Stimulated activated CD8-positive, alpha-beta memory T cell treated with anti-CD3 and anti-CD28 coated beads, Interleukin-7, amount 100 ng/mL, for 48 hours (primary cell): ENCODE data around the gene NAALAD2.
"Not testable (repeated sequence)": the region's sequence is repeated elsewhere in the genome, so short reads cannot be mapped to it uniquely, and the experiment has no call there.

Source experiments
- DNase-seq, 2 donors: peaks; one replicate each; pipeline ENCODE4 v3.0.0-alpha.2; 2020; ENCODE audit warnings: low read depth in 1 of 2; ENCODE audit errors: extremely low read depth in 1 of 2

NAALAD2 gene

GRCh38 chr11:90134478-90135003, at the start of gene NAALAD2:
NAALAD2 (plus strand) TSS chr11:90134663; CDS start chr11:90134759, 96 bp downstream.
- no peak for DNase-seq

GRCh38 chr11:90085650-90086049, 48.8 kb upstream of the NAALAD2 start, which contains the start of gene UBTFL1:
UBTFL1 (plus strand) TSS chr11:90085950; CDS start chr11:90085950, 0 bp downstream.
- DNase-seq = not testable (repeated sequence)

- not testable (repeated sequence) for DNase-seq
Observed at GRCh38 chr11:90088731-90089130, 45.7 kb upstream of the NAALAD2 start.

GRCh38 chr11:90095230-90095924, 39.1 kb upstream of the NAALAD2 start:
- not testable (repeated sequence) for DNase-seq

GRCh38 chr11:90098261-90098660, 36.2 kb upstream of the NAALAD2 start:
- DNase-seq = not testable (repeated sequence)

- no peak for DNase-seq
Observed at GRCh38 chr11:90100431-90100830, 34.0 kb upstream of the NAALAD2 start.

- DNase-seq = no peak
Observed at GRCh38 chr11:90113541-90113940, 20.9 kb upstream of the NAALAD2 start.

- no peak for DNase-seq
Observed at GRCh38 chr11:90120191-90120590, 14.3 kb upstream of the NAALAD2 start.

GRCh38 chr11:90124371-90124770, 10.1 kb upstream of the NAALAD2 start:
- no peak for DNase-seq

GRCh38 chr11:90124946-90125345, 9.5 kb upstream of the NAALAD2 start:
- DNase-seq = no peak

- DNase-seq = no peak
Observed at GRCh38 chr11:90133560-90134477, 644 bp upstream of the NAALAD2 start.

- no peak for DNase-seq
Observed at GRCh38 chr11:90135016-90135415, 553 bp downstream of the NAALAD2 start.

- DNase-seq = no peak
Observed at GRCh38 chr11:90148900-90149299, 14.4 kb downstream of the NAALAD2 start.

- not testable (repeated sequence) for DNase-seq
Observed at GRCh38 chr11:90166982-90167573, 32.6 kb downstream of the NAALAD2 start.

GRCh38 chr11:90167704-90168103, 33.2 kb downstream of the NAALAD2 start:
- not testable (repeated sequence) for DNase-seq

GRCh38 chr11:90168571-90168970, 34.1 kb downstream of the NAALAD2 start:
- DNase-seq = no peak

GRCh38 chr11:90171359-90171758, 36.9 kb downstream of the NAALAD2 start:
- DNase-seq = no peak

GRCh38 chr11:90176069-90176468, 41.6 kb downstream of the NAALAD2 start:
- no peak for DNase-seq

GRCh38 chr11:90178751-90179150, 44.3 kb downstream of the NAALAD2 start:
- DNase-seq = no peak

- DNase-seq = no peak
Observed at GRCh38 chr11:90179923-90180322, 45.5 kb downstream of the NAALAD2 start.

- DNase-seq = no peak
Observed at GRCh38 chr11:90187839-90188238, 53.4 kb downstream of the NAALAD2 start.
